ENCODE results near the gene PTPRK.

Gene PTPRK

DNA sequence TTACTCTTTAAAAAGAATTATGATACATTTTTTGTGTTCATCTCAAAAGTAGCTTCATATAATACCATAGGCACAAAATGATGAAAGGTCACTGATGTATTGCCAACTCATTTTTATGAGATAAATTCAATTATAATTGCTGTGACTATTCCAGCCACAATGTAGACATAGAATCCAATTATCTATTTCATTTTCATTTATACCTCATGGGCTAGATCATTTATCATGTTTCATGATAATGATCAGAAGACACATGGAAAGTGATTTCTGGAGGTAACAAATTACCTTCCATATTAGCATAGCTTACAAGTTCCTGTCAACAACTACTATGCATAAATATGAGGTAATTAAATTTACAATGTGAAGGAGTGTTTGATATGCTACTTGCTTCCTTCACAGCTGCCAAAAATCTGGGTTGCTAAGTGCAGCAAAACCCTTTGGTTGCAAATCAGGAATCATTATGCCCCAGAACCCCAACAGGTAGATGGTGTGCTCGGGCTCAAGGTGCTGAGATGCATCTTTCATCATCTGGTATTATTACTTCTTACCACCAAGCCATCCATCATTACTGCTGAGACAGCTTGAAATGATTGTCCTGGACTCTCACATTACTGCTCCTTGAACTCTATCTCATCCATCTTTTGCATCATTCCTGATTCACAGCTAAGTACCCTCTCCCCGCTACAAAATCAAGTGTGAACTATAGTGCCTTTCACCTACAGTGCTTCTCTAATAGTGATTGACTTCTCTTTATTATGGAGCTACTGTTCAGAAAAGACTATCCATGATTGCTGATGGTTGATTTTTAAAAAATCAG, 313.6 kb downstream of the PTPRK start:
- Mint-ChIP-seq H3K9me3 (no peaks in the 10 kb centered on the region), H3K36me3 (ENCODE audit: low read depth) (peaks cover 19% of the 10 kb centered on the region), H3K27ac (no peak overlapping the region), H3K4me1 (no peaks in the 10 kb centered on the region), H3K4me3 (no peak overlapping the region), H3K27me3 (ENCODE audit: low read depth) (no peaks in the 10 kb centered on the region)
- TF ChIP-seq CTCF (IDR thresholded peaks at IDR 0.05; ENCODE audit: unreplicated experiment in 3 of 3), result no peak

- Mint-ChIP-seq H3K4me3 (no peak overlapping the region), H3K4me1 (no peaks in the 10 kb centered on the region), H3K27ac (no peak overlapping the region), H3K27me3 (ENCODE audit: low read depth) (no peaks in the 10 kb centered on the region), H3K36me3 (ENCODE audit: low read depth) (peaks cover 19% of the 10 kb centered on the region), H3K9me3 (no peaks in the 10 kb centered on the region)
- no peak for TF ChIP-seq CTCF (IDR thresholded peaks at IDR 0.05; ENCODE audit: unreplicated experiment in 3 of 3)
Measured at GRCh38 chr6:128204616-128205015, 315.8 kb downstream of the PTPRK start.

DNA sequence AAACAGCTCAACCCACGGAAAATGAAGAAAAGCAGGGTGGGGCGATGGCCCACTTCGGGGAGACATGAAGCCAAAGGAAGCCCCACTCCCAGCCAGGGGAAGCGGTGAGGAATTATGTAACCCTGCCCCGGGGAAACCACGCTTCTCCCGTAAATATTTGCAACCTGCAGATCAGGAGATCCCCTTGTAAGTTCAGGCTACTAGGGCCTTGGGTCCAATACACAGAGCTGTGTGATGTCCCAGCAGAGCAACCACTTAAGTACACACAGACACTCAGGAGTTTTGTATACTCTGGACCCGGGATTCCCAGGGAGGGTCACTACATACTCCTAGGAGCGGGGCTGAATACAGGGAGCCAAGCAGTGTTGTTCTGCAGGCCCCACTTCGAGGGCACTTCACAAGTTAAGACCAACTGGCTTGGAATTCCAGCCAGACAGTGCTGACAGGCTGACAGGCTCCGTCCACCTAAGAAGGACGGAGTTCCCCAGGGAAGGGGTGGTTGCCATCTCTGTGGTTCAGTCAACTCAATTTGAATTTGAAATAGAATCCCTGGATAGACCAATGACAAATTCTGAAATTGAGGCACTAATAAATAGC, 318.1 kb downstream of the PTPRK start:
- Mint-ChIP-seq H3K27ac (no peak overlapping the region), H3K27me3 (ENCODE audit: low read depth) (no peaks in the 10 kb centered on the region), H3K4me1 (no peaks in the 10 kb centered on the region), H3K4me3 (no peak overlapping the region), H3K36me3 (ENCODE audit: low read depth) (peaks cover 19% of the 10 kb centered on the region), H3K9me3 (no peaks in the 10 kb centered on the region)
- TF ChIP-seq CTCF (IDR thresholded peaks at IDR 0.05; ENCODE audit: unreplicated experiment in 3 of 3), result no peak

GRCh38 chr6:128200789-128201188, 319.6 kb downstream of the PTPRK start:
- Mint-ChIP-seq H3K36me3 (ENCODE audit: low read depth) (peaks cover 19% of the 10 kb centered on the region), H3K9me3 (no peaks in the 10 kb centered on the region), H3K4me1 (no peaks in the 10 kb centered on the region), H3K4me3 (no peak overlapping the region), H3K27ac (no peak overlapping the region), H3K27me3 (ENCODE audit: low read depth) (no peaks in the 10 kb centered on the region)
- no peak for TF ChIP-seq CTCF (IDR thresholded peaks at IDR 0.05; ENCODE audit: unreplicated experiment in 3 of 3)

- H3K9me3 Mint-ChIP-seq, result no peaks in the 10 kb centered on the region
- peaks cover 13% of the 10 kb centered on the region for H3K36me3 Mint-ChIP-seq (ENCODE audit: low read depth)
- no peak overlapping the region for H3K27ac Mint-ChIP-seq
- no peak overlapping the region for H3K4me3 Mint-ChIP-seq
- no peaks in the 10 kb centered on the region for H3K4me1 Mint-ChIP-seq
- no peaks in the 10 kb centered on the region for H3K27me3 Mint-ChIP-seq (ENCODE audit: low read depth)
- TF ChIP-seq CTCF (IDR thresholded peaks at IDR 0.05; ENCODE audit: unreplicated experiment in 3 of 3), result no peak
Measured at GRCh38 chr6:128199461-128199860, 320.9 kb downstream of the PTPRK start.

- no peaks in the 10 kb centered on the region for H3K9me3 Mint-ChIP-seq
- no peaks in the 10 kb centered on the region for H3K4me1 Mint-ChIP-seq
- H3K36me3 Mint-ChIP-seq (ENCODE audit: low read depth), result no peaks in the 10 kb centered on the region
- H3K27me3 Mint-ChIP-seq (ENCODE audit: low read depth), result no peaks in the 10 kb centered on the region
- no peak overlapping the region for H3K4me3 Mint-ChIP-seq
- no peak for TF ChIP-seq CTCF (IDR thresholded peaks at IDR 0.05; ENCODE audit: unreplicated experiment in 3 of 3)
- no peak overlapping the region for H3K27ac Mint-ChIP-seq
Measured at GRCh38 chr6:128192972-128193371, 327.4 kb downstream of the PTPRK start.

All from nephron (organoid).